ENCODE results near the gene TFB1M. TPM values are rescaled to one million over a fixed set of nuclear protein-coding genes. Genes with fewer than 3 reads are reported as not detected.
"Not testable (repeated sequence)": the region's sequence is repeated elsewhere in the genome, so short reads cannot be mapped to it uniquely, and the experiment has no call there.

Gene TFB1M
- total and polyA plus RNA-seq, 2 donors, result 14.4 to 16.4 TPM

DNA sequence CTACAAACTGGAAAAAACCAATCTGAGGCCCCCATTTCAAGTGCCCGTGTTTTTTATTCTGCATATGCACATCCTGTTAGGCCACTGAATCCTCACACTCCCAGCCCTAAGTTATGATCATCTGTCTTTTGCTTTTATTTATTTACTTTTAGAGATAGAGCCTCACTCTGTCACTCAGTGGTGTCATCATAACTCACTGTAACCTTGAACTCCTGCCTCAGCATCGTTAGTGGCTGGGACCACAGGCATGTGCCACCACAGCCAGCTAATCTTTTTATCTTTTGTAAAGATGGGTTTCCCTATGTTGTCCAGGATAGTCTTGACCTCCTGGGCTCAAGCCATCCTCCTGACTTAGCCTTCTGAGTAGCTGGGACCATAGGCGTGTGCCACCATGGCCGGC is 80.1 kb downstream of the TFB1M start:
- Histone ChIP-seq H3K9me3 (ENCODE audit: control insufficient read depth in 2 of 2, insufficient read depth in 1 of 2, low read length in 1 of 2) (peaks cover 0 to 15% of the 10 kb centered on the region in 2 donors), H3K4me3 (ENCODE audit: low read length in 2 of 2) (no peak overlapping the region), H3K27me3 (ENCODE audit: control insufficient read depth in 2 of 2, insufficient read depth in 1 of 2, low read length in 1 of 2) (no peaks in the 10 kb centered on the region), H3K4me1 (ENCODE audit: control insufficient read depth in 2 of 2, insufficient read depth in 2 of 2, low read length in 2 of 2) (peaks cover 0 to 16% of the 10 kb centered on the region in 2 donors), H3K36me3 (ENCODE audit: control insufficient read depth in 2 of 2, insufficient read depth in 2 of 2, low read length in 1 of 2) (no peaks in the 10 kb centered on the region), H3K27ac (ENCODE audit: low read depth in 1 of 2, low read length in 1 of 2) (no peak overlapping the region)
- DNase-seq (ENCODE audit: low read depth in 6 of 9, low spot score in 9 of 9), result no peak
- 73% methylated on average over 4 of the region's 4 CpGs for WGBS

DNA sequence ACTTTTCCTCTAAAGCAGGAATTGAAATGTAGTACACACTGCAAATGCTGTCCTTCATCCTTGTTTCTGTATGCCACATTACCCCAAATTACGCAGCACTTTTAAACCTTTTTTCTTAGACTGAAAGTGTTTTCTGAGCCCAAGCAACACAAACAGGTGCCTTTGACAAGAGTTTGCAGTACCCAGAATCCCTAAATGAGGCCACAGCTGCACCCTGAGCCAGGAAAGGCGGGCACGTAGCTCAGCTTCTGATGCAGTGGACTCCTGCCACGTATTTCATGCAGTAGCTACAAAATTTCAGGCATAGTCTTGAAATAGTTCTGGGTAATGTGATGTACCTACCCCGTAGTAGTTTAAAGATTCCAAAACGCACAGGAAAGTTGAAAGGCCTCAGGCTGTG is 81.4 kb downstream of the TFB1M start:
- no peaks in the 10 kb centered on the region for H3K27me3 ChIP-seq (ENCODE audit: control insufficient read depth in 2 of 2, insufficient read depth in 1 of 2, low read length in 1 of 2)
- 79% methylated on average over 6 of the region's 6 CpGs for WGBS
- H3K36me3 ChIP-seq (ENCODE audit: control insufficient read depth in 2 of 2, insufficient read depth in 2 of 2, low read length in 1 of 2), result no peaks in the 10 kb centered on the region
- peak in 4 of 9 donors; percentile 21 to 62 (median 40) for DNase-seq (ENCODE audit: low read depth in 6 of 9, low spot score in 9 of 9)
- peaks cover 0 to 13% of the 10 kb centered on the region in 2 donors for H3K9me3 ChIP-seq (ENCODE audit: control insufficient read depth in 2 of 2, insufficient read depth in 1 of 2, low read length in 1 of 2)
- H3K27ac ChIP-seq (ENCODE audit: low read depth in 1 of 2, low read length in 1 of 2), result peak overlapping the region in 1 of 2 donors; percentile 94
- H3K4me1 ChIP-seq (ENCODE audit: control insufficient read depth in 2 of 2, insufficient read depth in 2 of 2, low read length in 2 of 2), result peaks cover 0 to 16% of the 10 kb centered on the region in 2 donors
- H3K4me3 ChIP-seq (ENCODE audit: low read length in 2 of 2), result no peak overlapping the region

DNA sequence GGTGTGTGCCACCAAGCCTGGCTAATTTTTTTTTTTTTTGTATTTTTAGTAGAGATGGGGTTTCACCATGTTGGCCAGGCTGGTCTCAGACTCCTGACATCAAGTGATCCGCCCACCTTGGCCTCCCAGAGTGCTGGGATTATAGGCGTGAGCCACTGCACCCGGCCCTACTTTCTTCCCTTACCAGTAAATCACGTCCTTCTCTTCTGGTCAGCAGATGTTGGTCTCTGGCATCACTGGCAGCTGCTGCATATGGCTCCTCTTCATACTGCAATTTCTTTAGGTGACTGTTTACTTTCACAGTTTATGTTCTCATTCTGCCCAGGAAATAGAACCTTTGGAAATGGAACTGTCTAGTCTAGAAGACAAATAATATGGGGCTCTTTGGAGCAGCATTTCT is 83.3 kb downstream of the TFB1M start:
- not testable (repeated sequence) for H3K9me3 ChIP-seq (ENCODE audit: control insufficient read depth in 2 of 2, insufficient read depth in 1 of 2, low read length in 1 of 2); H3K27ac ChIP-seq (ENCODE audit: low read depth in 1 of 2, low read length in 1 of 2); H3K27me3 ChIP-seq (ENCODE audit: control insufficient read depth in 2 of 2, insufficient read depth in 1 of 2, low read length in 1 of 2); DNase-seq (ENCODE audit: low read depth in 6 of 9, low spot score in 9 of 9); H3K36me3 ChIP-seq (ENCODE audit: control insufficient read depth in 2 of 2, insufficient read depth in 2 of 2, low read length in 1 of 2); H3K4me3 ChIP-seq (ENCODE audit: low read length in 2 of 2)
- H3K4me1 ChIP-seq (ENCODE audit: control insufficient read depth in 2 of 2, insufficient read depth in 2 of 2, low read length in 2 of 2), result peaks cover 0 to 16% of the 10 kb centered on the region in 2 donors
- WGBS, result 87% methylated on average over 4 of the region's 4 CpGs

DNA sequence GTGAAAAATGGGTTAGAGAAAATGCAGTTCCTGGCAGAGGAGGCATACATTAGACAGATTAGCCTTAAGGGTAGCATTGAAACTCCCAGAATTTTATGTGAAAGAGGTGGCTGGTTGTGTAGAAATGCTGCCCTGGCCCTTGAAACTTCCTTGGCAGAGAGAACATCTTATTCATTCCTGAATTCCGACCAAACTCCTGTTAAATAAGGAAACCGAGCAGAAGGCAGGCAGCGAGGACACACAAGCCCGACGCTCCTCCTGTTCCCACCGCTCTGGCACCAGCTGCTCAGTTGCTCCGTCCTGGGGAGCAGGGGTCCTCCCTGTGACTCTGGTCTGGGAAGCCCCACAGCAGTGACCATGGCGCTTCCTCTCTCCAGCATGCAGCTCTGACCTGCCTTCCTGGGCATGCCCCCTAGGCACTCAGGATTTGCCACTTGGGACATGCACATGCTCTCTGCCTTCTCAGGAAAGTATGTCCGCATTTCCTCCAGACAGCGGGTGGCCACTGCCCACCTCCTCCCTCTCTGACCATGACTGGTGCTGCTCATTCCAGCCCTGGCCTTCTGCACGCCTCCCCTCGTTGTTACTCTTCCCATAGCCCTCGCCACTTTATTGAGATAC is 85.6 kb downstream of the TFB1M start:
- 93% methylated on average over 13 of the region's 13 CpGs for WGBS
- no peak for DNase-seq (ENCODE audit: low read depth in 6 of 9, low spot score in 9 of 9)
- Histone ChIP-seq H3K27me3 (ENCODE audit: control insufficient read depth in 2 of 2, insufficient read depth in 1 of 2, low read length in 1 of 2) (no peaks in the 10 kb centered on the region), H3K4me3 (ENCODE audit: low read length in 2 of 2) (no peak overlapping the region), H3K36me3 (ENCODE audit: control insufficient read depth in 2 of 2, insufficient read depth in 2 of 2, low read length in 1 of 2) (no peaks in the 10 kb centered on the region), H3K27ac (ENCODE audit: low read depth in 1 of 2, low read length in 1 of 2) (no peak overlapping the region), H3K4me1 (ENCODE audit: control insufficient read depth in 2 of 2, insufficient read depth in 2 of 2, low read length in 2 of 2) (peaks cover 0 to 28% of the 10 kb centered on the region in 2 donors), H3K9me3 (ENCODE audit: control insufficient read depth in 2 of 2, insufficient read depth in 1 of 2, low read length in 1 of 2) (peaks cover 0 to 4% of the 10 kb centered on the region in 2 donors)

DNA sequence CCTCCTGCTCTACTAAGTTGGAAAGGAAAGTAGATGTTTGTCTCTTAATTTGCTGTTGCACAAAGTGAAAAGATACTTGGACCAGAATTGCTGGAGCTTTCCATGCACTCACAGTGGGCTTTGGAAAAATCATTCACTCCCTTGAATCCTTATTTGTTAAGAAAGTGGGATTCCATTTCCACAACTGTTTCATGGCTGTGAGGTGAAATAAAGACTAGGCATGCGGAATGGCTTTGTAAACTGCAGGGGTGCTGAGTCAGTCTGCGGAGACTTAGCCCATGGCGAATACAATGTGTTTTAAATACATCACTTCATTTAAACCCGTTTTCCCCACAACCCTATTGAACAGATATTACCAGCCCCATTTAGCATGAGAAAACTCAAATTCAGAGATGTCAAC is 87.2 kb downstream of the TFB1M start:
- Histone ChIP-seq H3K36me3 (ENCODE audit: control insufficient read depth in 2 of 2, insufficient read depth in 2 of 2, low read length in 1 of 2) (no peaks in the 10 kb centered on the region), H3K27me3 (ENCODE audit: control insufficient read depth in 2 of 2, insufficient read depth in 1 of 2, low read length in 1 of 2) (no peaks in the 10 kb centered on the region), H3K4me3 (ENCODE audit: low read length in 2 of 2) (no peak overlapping the region), H3K9me3 (ENCODE audit: control insufficient read depth in 2 of 2, insufficient read depth in 1 of 2, low read length in 1 of 2) (peaks cover 0 to 4% of the 10 kb centered on the region in 2 donors), H3K4me1 (ENCODE audit: control insufficient read depth in 2 of 2, insufficient read depth in 2 of 2, low read length in 2 of 2) (peaks cover 0 to 13% of the 10 kb centered on the region in 2 donors), H3K27ac (ENCODE audit: low read depth in 1 of 2, low read length in 1 of 2) (no peak overlapping the region)
- DNase-seq (ENCODE audit: low read depth in 6 of 9, low spot score in 9 of 9), result no peak
- WGBS, result 97% methylated on average over 4 of the region's 4 CpGs

DNA sequence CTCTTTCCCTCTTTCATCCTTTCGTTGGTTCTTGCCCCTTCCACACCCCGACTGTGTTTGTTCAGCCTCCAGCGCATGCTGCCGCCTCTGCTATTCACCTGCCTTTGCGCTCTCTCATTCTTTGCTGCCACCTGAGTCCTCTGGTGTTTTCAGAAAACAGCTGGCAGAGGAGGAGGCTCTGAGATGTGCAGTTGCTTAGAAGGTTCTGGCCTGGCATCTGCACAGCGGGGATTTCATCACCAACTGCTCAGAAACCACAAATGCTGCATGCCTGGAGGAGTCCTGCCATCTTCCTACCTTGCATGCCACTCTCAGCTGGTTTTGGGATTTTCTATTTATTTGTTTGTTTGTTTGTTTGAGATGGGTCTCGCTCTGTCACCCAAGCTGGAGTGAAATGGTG is 89.7 kb downstream of the TFB1M start:
- Histone ChIP-seq H3K36me3 (ENCODE audit: control insufficient read depth in 2 of 2, insufficient read depth in 2 of 2, low read length in 1 of 2) (no peaks in the 10 kb centered on the region), H3K4me3 (ENCODE audit: low read length in 2 of 2) (no peak overlapping the region), H3K9me3 (ENCODE audit: control insufficient read depth in 2 of 2, insufficient read depth in 1 of 2, low read length in 1 of 2) (no peaks in the 10 kb centered on the region), H3K27ac (ENCODE audit: low read depth in 1 of 2, low read length in 1 of 2) (peak overlapping the region in 1 of 2 donors; percentile 34), H3K27me3 (ENCODE audit: control insufficient read depth in 2 of 2, insufficient read depth in 1 of 2, low read length in 1 of 2) (no peaks in the 10 kb centered on the region), H3K4me1 (ENCODE audit: control insufficient read depth in 2 of 2, insufficient read depth in 2 of 2, low read length in 2 of 2) (peaks cover 0 to 13% of the 10 kb centered on the region in 2 donors)
- peak in 3 of 9 donors; percentile 16 to 34 (median 26) for DNase-seq (ENCODE audit: low read depth in 6 of 9, low spot score in 9 of 9)
- WGBS, result 95% methylated on average over 7 of the region's 7 CpGs

DNA sequence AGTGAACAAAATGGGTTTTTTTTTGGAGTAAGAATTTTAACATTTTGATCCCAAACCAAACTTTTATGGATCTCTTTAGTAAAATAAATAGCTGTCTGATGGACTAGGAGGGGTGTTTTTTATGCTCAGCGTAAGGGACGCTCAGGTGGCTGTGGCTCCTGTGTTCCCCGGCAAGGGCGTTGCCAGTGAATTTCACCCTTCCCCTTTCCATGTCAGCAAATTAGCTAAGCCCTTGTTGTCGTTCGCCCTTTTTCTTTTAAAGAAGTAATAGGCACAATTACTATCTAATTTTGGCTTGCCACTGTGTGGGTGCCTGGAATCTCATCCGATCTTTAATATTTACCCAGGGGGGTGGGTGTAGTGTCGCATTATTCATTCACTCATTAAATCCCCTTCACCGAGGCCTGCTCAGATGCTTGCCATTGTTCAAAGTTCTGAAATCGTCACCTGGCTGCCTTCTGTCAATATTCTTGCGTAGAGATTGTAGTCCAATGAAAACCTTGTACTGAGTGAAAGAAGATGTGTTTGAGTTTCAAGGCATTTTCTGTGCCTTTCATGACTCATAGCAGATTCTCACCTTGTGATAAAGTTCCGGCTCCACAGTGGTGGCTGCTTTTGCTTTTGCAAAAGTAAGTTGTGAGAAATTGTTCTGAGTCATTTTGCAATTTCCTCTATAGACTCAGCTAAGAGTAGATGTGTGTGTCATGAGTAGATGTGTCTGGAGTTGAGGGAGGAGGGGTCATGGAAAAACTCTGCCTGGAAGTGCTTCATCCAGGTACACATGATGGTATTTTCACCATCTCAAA is 90.4 kb downstream of the TFB1M start:
- 88% methylated on average over 12 of the region's 12 CpGs for WGBS
- H3K9me3 ChIP-seq (ENCODE audit: control insufficient read depth in 2 of 2, insufficient read depth in 1 of 2, low read length in 1 of 2), result no peaks in the 10 kb centered on the region
- H3K4me3 ChIP-seq (ENCODE audit: low read length in 2 of 2), result no peak overlapping the region
- H3K27me3 ChIP-seq (ENCODE audit: control insufficient read depth in 2 of 2, insufficient read depth in 1 of 2, low read length in 1 of 2), result no peaks in the 10 kb centered on the region
- H3K27ac ChIP-seq (ENCODE audit: low read depth in 1 of 2, low read length in 1 of 2), result peak overlapping the region in 1 of 2 donors; percentile 34
- H3K36me3 ChIP-seq (ENCODE audit: control insufficient read depth in 2 of 2, insufficient read depth in 2 of 2, low read length in 1 of 2), result no peaks in the 10 kb centered on the region
- peaks cover 0 to 13% of the 10 kb centered on the region in 2 donors for H3K4me1 ChIP-seq (ENCODE audit: control insufficient read depth in 2 of 2, insufficient read depth in 2 of 2, low read length in 2 of 2)
- peak in 1 of 9 donors; percentile 48 for DNase-seq (ENCODE audit: low read depth in 6 of 9, low spot score in 9 of 9)

DNA sequence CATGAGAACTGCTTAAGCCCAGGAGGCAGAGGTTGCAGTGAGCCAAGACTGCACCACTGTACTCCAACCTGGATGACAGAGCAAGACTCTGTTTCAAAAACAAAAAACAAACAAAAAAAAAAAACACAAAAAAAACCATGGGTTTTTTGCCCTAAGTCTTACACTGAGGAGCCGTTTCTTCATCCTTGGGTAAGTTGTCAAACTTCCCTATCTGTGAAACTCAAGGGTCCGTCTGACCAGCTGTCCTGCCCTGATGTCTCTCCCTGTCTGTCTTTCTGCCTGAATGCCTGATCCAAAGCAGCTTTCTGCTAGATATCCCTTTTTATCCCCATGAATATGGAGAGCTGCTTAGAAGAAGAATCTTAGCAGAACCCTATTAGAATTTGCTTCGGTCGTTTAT is 91.8 kb downstream of the TFB1M start:
- no peaks in the 10 kb centered on the region for H3K36me3 ChIP-seq (ENCODE audit: control insufficient read depth in 2 of 2, insufficient read depth in 2 of 2, low read length in 1 of 2)
- 97% methylated on average over 4 of the region's 4 CpGs for WGBS
- DNase-seq (ENCODE audit: low read depth in 6 of 9, low spot score in 9 of 9), result no peak
- H3K27me3 ChIP-seq (ENCODE audit: control insufficient read depth in 2 of 2, insufficient read depth in 1 of 2, low read length in 1 of 2), result no peaks in the 10 kb centered on the region
- H3K9me3 ChIP-seq (ENCODE audit: control insufficient read depth in 2 of 2, insufficient read depth in 1 of 2, low read length in 1 of 2), result no peaks in the 10 kb centered on the region
- peaks cover 0 to 13% of the 10 kb centered on the region in 2 donors for H3K4me1 ChIP-seq (ENCODE audit: control insufficient read depth in 2 of 2, insufficient read depth in 2 of 2, low read length in 2 of 2)
- no peak overlapping the region for H3K4me3 ChIP-seq (ENCODE audit: low read length in 2 of 2)
- H3K27ac ChIP-seq (ENCODE audit: low read depth in 1 of 2, low read length in 1 of 2), result no peak overlapping the region

DNA sequence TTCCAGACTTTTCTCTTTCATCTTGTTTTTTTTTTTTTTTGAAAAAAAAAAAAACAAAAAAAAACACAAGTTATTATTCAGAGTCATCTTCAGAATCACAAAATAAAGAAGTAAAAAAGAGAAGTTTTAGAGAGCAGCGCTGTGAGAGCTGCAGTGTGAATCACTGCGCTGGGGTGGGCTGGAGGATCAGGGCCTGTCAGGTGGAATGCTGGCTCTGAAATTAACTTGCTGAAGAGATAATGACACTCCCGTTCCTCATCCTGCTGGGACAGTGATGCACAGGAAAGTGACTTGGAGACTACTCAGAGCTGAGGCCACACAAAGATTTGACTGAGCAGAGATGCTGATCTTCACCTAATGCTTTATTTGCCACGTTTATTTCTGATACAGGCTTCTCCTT is 93.2 kb downstream of the TFB1M start:
- no peaks in the 10 kb centered on the region for H3K9me3 ChIP-seq (ENCODE audit: control insufficient read depth in 2 of 2, insufficient read depth in 1 of 2, low read length in 1 of 2)
- WGBS, result 92% methylated on average over 4 of the region's 4 CpGs
- no peak for DNase-seq (ENCODE audit: low read depth in 6 of 9, low spot score in 9 of 9)
- H3K4me1 ChIP-seq (ENCODE audit: control insufficient read depth in 2 of 2, insufficient read depth in 2 of 2, low read length in 2 of 2), result peaks cover 0 to 18% of the 10 kb centered on the region in 2 donors
- H3K27ac ChIP-seq (ENCODE audit: low read depth in 1 of 2, low read length in 1 of 2), result no peak overlapping the region
- no peak overlapping the region for H3K4me3 ChIP-seq (ENCODE audit: low read length in 2 of 2)
- no peaks in the 10 kb centered on the region for H3K36me3 ChIP-seq (ENCODE audit: control insufficient read depth in 2 of 2, insufficient read depth in 2 of 2, low read length in 1 of 2)
- no peaks in the 10 kb centered on the region for H3K27me3 ChIP-seq (ENCODE audit: control insufficient read depth in 2 of 2, insufficient read depth in 1 of 2, low read length in 1 of 2)

Data from thymus (tissue), 11 donors.